ENCODE measurements around the gene KCNH4. TPM values are rescaled to one million over a fixed set of nuclear protein-coding genes. Genes with fewer than 3 reads are reported as not detected.

Gene KCNH4
- total and polyA plus RNA-seq, 9 of the 15 experiments (the other 6 are each of a cell fraction or from before 2014, with no cell fraction given), result 0.10 to 1.8 (median 0.50) TPM

DNA sequence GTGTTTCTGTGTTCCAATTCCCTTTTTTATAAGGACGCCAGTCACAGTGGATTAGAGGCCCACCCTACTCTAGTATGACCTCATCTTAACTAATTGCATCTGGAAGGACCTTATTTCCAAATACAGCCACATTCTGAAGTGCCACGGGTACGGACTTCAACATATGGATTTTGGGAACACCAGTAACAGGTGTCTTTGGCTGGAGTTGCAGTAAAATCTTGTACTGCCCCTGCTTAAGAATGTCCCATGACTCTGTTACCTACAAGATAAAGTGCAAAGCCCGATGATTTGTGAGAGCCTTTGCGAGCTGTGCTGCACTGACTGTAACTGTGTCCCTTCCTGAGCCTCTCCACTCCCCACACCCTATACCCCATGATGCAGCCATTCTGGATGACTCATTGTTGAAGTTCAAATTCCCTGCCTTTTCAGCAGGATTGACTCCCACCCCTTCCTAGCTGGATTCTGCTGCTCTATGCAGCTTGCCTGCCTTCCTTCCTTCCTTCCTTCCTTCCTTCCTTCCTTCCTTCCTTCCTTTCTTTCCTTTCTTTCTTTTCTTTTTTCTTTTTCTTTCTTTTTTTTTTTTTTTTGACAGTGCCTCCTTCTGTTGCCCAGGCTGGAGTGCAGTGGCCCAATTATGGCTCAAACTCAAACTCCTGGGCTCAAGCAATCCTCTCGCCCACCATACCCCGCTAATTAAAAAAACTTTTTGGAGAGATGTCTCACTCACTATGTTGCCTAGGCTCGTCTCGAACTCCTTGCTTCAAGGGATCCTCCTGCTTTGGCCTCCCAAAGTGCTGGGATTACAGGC, 2.2 kb upstream of the KCNH4 start (continued):
- TF ChIP-seq LARP7 (IDR thresholded peaks at IDR 0.05), result peak; percentile 85; the same call in 1 of the 2 replicates
- TF ChIP-seq, protein P1, sequence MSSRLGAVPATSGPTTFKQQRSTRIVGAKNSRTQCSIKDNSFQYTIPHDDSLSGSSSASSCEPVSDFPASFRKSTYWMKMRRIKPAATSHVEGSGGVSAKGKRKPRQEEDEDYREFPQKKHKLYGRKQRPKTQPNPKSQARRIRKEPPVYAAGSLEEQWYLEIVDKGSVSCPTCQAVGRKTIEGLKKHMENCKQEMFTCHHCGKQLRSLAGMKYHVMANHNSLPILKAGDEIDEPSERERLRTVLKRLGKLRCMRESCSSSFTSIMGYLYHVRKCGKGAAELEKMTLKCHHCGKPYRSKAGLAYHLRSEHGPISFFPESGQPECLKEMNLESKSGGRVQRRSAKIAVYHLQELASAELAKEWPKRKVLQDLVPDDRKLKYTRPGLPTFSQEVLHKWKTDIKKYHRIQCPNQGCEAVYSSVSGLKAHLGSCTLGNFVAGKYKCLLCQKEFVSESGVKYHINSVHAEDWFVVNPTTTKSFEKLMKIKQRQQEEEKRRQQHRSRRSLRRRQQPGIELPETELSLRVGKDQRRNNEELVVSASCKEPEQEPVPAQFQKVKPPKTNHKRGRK (tag; IDR thresholded peaks at IDR 0.05), result peak; percentile 92
- TF ChIP-seq ZFP36 (IDR thresholded peaks at IDR 0.05; ENCODE audit: low read depth, low read length, partially characterized antibody), result peak; percentile 90
- TF ChIP-seq NEUROD1 (IDR thresholded peaks at IDR 0.05; ENCODE audit: borderline replicate concordance, low read depth, low read length, partially characterized antibody), result no peak
- TF ChIP-seq HNRNPUL1 (IDR thresholded peaks at IDR 0.05; ENCODE audit: low read length), result no peak
- TF ChIP-seq POLR2A (conservative IDR thresholded peaks at IDR 0.05), result 0 out of 2 replicates have a peak, but pooled peaks have one; percentile 1
- TF ChIP-seq DMBX1 (CRISPR knock-in tag; IDR thresholded peaks at IDR 0.05; ENCODE audit: borderline replicate concordance), result no peak
- TF ChIP-seq ZNF165 (CRISPR knock-in tag; IDR thresholded peaks at IDR 0.05; ENCODE audit: borderline replicate concordance), result no peak
- peak; percentile 61; the same call in 1 of the 2 replicates for TF ChIP-seq NFE2 (IDR thresholded peaks at IDR 0.05; ENCODE audit: low read depth)
- TF ChIP-seq DNMT1 (IDR thresholded peaks at IDR 0.05), result 0 out of 2 replicates have a peak, but pooled peaks have one; percentile 54
- peak; percentile 69; the same call in 1 of the 2 replicates for TF ChIP-seq SMARCC2 (IDR thresholded peaks at IDR 0.05; ENCODE audit: low read depth)
- TF ChIP-seq, protein P2, sequence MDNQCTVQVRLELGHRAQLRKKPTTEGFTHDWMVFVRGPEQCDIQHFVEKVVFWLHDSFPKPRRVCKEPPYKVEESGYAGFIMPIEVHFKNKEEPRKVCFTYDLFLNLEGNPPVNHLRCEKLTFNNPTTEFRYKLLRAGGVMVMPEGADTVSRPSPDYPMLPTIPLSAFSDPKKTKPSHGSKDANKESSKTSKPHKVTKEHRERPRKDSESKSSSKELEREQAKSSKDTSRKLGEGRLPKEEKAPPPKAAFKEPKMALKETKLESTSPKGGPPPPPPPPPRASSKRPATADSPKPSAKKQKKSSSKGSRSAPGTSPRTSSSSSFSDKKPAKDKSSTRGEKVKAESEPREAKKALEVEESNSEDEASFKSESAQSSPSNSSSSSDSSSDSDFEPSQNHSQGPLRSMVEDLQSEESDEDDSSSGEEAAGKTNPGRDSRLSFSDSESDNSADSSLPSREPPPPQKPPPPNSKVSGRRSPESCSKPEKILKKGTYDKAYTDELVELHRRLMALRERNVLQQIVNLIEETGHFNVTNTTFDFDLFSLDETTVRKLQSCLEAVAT (IDR thresholded peaks at IDR 0.05), result peak; percentile 30 to 67; a peak in 2 of 4 replicates
- peak; percentile 34 for TF ChIP-seq RBM25 (IDR thresholded peaks at IDR 0.05; ENCODE audit: low read depth, low read length, severe bottlenecking)
- peak; percentile 56; the same call in 1 of the 2 replicates for TF ChIP-seq HDAC2 (IDR thresholded peaks at IDR 0.05)
- TF ChIP-seq, protein P3, sequence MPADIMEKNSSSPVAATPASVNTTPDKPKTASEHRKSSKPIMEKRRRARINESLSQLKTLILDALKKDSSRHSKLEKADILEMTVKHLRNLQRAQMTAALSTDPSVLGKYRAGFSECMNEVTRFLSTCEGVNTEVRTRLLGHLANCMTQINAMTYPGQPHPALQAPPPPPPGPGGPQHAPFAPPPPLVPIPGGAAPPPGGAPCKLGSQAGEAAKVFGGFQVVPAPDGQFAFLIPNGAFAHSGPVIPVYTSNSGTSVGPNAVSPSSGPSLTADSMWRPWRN (IDR thresholded peaks at IDR 0.05; ENCODE audit: low read depth), result no peak
- TF ChIP-seq PRPF4 (IDR thresholded peaks at IDR 0.05; ENCODE audit: insufficient read depth, low read depth, low read length, poor library complexity, severe bottlenecking), result no peak
- TF ChIP-seq ZNF79 (CRISPR knock-in tag; IDR thresholded peaks at IDR 0.05; ENCODE audit: low read depth), result no peak
- peak; percentile 94 for TF ChIP-seq FOSL1 (tag; conservative IDR thresholded peaks at IDR 0.05)
- peak; percentile 64 to 84; a peak in 3 of 4 replicates for TF ChIP-seq ARNT (IDR thresholded peaks at IDR 0.05)
- TF ChIP-seq FOXM1 (IDR thresholded peaks at IDR 0.05; ENCODE audit: low read depth), result peak; percentile 72
- TF ChIP-seq FOXM1 (CRISPR knock-in tag; IDR thresholded peaks at IDR 0.05; ENCODE audit: low read depth), result no peak
- TF ChIP-seq, protein P4, sequence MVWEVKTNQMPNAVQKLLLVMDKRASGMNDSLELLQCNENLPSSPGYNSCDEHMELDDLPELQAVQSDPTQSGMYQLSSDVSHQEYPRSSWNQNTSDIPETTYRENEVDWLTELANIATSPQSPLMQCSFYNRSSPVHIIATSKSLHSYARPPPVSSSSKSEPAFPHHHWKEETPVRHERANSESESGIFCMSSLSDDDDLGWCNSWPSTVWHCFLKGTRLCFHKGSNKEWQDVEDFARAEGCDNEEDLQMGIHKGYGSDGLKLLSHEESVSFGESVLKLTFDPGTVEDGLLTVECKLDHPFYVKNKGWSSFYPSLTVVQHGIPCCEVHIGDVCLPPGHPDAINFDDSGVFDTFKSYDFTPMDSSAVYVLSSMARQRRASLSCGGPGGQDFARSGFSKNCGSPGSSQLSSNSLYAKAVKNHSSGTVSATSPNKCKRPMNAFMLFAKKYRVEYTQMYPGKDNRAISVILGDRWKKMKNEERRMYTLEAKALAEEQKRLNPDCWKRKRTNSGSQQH (CRISPR knock-in tag; IDR thresholded peaks at IDR 0.05), result peak; percentile 58; the same call in 1 of the 2 replicates
- TF ChIP-seq, protein P5, sequence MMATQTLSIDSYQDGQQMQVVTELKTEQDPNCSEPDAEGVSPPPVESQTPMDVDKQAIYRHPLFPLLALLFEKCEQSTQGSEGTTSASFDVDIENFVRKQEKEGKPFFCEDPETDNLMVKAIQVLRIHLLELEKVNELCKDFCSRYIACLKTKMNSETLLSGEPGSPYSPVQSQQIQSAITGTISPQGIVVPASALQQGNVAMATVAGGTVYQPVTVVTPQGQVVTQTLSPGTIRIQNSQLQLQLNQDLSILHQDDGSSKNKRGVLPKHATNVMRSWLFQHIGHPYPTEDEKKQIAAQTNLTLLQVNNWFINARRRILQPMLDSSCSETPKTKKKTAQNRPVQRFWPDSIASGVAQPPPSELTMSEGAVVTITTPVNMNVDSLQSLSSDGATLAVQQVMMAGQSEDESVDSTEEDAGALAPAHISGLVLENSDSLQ (IDR thresholded peaks at IDR 0.05), result peak; percentile 22; the same call in 1 of the 2 replicates

Data from K562 (cell line).